ENCODE data around the gene NKIRAS1.
"Not testable (repeated sequence)": the region's sequence is repeated elsewhere in the genome, so short reads cannot be mapped to it uniquely, and the experiment has no call there.

The NKIRAS1 gene

GRCh38 chr3:23895181-23895580 lies 21.6 kb downstream of the NKIRAS1 start:
- DNase-seq, result no peak

GRCh38 chr3:23894254-23895061 lies 22.3 kb downstream of the NKIRAS1 start:
- no peak for DNase-seq

- no peak for DNase-seq
Measured at GRCh38 chr3:23889950-23890349, 26.8 kb downstream of the NKIRAS1 start.

- DNase-seq, result no peak
Measured at GRCh38 chr3:23889386-23889785, 27.4 kb downstream of the NKIRAS1 start.

GRCh38 chr3:23888617-23889228 lies 28.1 kb downstream of the NKIRAS1 start:
- peak in 1 of 2 donors; percentile 39 for DNase-seq

- DNase-seq, result no peak
Measured at GRCh38 chr3:23886311-23886710, 30.5 kb downstream of the NKIRAS1 start.

GRCh38 chr3:23885210-23885609 lies 31.6 kb downstream of the NKIRAS1 start:
- no peak for DNase-seq

GRCh38 chr3:23884481-23884880 lies 32.3 kb downstream of the NKIRAS1 start:
- DNase-seq, result no peak

GRCh38 chr3:23882487-23882918 lies 34.3 kb downstream of the NKIRAS1 start:
- DNase-seq, result no peak

GRCh38 chr3:23881993-23882392 lies 34.8 kb downstream of the NKIRAS1 start:
- not testable (repeated sequence) for DNase-seq

GRCh38 chr3:23880703-23881339 lies 36.0 kb downstream of the NKIRAS1 start:
- no peak for DNase-seq

- no peak for DNase-seq
Measured at GRCh38 chr3:23879485-23879884, 37.3 kb downstream of the NKIRAS1 start.

- peak in 1 of 2 donors; percentile 9 for DNase-seq
Measured at GRCh38 chr3:23877329-23877980, 39.3 kb downstream of the NKIRAS1 start.

GRCh38 chr3:23876923-23877322 lies 39.9 kb downstream of the NKIRAS1 start:
- no peak for DNase-seq

- DNase-seq, result no peak
Measured at GRCh38 chr3:23875113-23875725, 41.6 kb downstream of the NKIRAS1 start.

- DNase-seq, result no peak
Measured at GRCh38 chr3:23874359-23875112, 42.3 kb downstream of the NKIRAS1 start.

- no peak for DNase-seq
Measured at GRCh38 chr3:23873941-23874340, 42.8 kb downstream of the NKIRAS1 start.

- no peak for DNase-seq
Measured at GRCh38 chr3:23872330-23872729, 44.5 kb downstream of the NKIRAS1 start.

GRCh38 chr3:23871361-23871760 lies 45.4 kb downstream of the NKIRAS1 start:
- not testable (repeated sequence) for DNase-seq

- DNase-seq, result not testable (repeated sequence)
Measured at GRCh38 chr3:23870663-23871043, 46.1 kb downstream of the NKIRAS1 start.

- DNase-seq, result no peak
Measured at GRCh38 chr3:23869977-23870662, 46.7 kb downstream of the NKIRAS1 start.
